ENCODE data around the gene MICA.
"Not testable (repeated sequence)": the region's sequence is repeated elsewhere in the genome, so short reads cannot be mapped to it uniquely, and the experiment has no call there.

MICA gene

DNA sequence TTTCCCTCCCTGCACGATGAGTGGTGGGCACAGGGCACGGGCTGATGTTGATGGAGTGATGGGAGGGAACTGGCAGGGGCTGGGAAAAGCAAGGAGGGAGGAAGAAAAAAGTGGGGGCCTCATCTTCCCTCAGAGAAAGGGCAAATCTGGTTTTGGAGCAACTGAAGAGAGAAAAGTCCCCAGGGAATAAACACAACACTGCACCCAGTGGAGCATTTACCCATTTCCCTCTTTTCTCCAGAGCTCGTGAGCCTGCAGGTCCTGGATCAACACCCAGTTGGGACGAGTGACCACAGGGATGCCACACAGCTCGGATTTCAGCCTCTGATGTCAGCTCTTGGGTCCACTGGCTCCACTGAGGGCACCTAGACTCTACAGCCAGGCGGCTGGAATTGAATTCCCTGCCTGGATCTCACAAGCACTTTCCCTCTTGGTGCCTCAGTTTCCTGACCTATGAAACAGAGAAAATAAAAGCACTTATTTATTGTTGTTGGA, 11.4 kb downstream of the MICA start:
- no peak for DNase-seq

DNA sequence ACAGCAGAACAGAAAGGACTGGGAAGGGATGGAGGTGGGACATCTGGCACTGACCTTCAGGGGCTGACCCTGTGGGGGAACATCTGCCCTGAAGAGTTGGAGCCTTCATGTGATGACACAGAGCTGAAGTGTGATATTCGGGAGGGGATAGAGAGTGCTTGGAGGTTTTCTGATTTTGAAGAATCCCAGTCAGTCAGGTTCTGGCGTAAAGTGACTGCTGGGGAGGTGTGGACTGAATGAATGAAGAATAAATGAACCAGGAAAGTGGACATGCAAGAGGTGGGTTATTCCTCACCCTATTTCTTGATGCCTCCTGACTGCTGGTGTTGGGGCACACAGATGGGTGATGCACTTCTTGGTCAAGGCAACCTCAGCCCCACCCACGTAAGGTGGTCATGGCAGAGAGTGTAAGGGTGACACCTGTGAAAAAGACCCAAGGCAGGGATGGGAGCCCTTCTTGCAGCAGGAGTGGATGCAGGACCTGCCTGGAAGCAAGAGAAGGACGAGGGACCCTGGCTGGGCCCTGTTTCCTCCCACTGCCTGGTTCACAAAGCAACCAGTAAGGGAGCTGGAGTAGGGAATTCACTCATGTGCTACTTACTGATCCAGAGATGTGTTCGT, 13.1 kb downstream of the MICA start:
- no peak for DNase-seq

GRCh38 chr6:31418251-31418650, 14.9 kb downstream of the MICA start:
- no peak for DNase-seq

GRCh38 chr6:31419842-31420241, 16.4 kb downstream of the MICA start:
- DNase-seq: no peak

DNA sequence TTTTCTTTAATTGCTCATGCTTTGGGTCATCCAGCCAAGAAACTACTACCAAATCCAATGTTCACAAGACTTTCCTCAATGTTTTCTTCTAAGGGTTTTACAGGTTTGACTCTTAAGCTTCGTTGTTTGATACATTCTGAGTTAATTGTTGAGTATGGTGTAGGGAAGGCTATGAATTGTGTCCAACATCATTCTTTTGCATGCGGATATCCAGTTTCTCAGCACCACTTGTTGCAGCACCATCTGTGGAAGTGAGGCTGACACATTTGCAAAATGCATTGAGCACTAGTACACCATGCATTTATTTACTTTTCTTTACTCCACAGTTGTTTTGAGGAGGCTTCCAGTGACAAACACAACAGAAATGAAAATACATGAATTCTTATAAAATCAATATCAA, 17.2 kb downstream of the MICA start:
- DNase-seq: no peak

GRCh38 chr6:31422587-31422986, 19.2 kb downstream of the MICA start:
- no peak for DNase-seq

GRCh38 chr6:31423550-31423949, 20.2 kb downstream of the MICA start:
- DNase-seq: no peak

DNA sequence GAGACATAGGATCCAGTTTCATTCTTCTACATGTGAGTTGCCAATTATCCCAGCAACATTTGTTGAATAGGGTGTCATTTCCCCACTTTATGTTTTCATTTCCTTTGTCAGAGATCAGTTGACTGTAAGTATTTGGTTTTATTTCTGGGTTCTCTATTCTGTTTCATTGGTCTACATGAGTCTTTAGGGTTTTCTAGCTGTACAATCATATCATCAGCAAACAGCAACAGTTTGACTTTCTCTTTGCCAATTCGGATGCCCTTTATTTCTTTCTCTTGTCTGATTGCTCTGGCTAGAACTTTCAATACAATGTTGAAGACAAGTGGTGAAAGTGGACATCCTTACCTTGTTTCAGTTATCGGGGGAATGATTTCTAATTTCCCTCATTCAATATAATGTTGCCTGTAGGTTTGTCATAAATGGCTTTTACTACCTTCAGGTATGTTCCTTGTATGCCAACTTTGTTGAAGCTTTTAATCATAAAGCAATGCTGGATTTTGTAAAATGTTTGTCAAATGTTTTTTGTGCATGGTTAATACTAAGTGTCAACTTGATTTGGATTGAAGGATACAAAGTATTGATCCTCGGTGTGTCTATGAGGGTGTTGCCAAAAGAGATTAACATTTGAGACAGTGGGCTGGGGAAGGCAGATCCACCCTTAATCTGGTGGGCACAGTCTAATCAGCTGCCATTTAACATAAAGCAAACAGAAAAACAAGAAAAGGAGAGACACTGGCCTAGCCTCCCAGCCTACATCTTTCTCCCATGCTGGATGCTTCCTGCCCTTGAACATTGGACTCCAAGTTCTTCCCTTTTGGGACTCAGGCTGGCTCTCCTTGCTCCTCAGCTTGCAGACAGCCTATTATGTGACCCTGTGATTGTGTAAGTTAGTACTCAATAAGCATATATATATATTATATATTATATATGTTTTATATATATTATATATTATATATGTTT, 23.3 kb downstream of the MICA start:
- no peak for DNase-seq

DNA sequence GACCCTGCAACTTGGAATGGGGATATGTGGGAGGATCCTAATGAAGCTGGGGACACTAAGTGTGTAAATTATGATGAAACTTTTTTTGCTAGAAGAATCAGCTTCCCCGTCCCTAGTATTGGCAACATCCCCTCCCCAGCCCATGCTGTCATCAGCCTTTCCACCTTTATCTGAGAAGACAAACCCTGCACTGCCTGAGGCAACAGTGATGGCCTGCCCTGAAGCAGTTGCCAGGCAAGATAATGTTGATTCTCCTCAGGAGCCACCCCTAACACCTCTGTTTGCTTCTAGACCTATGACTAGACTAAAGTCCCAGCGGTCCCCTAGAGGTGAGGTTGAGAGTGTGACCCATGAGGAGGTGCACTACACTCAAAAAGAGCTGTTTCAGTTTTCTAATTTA, 27.1 kb downstream of the MICA start:
- no peak for DNase-seq

DNA sequence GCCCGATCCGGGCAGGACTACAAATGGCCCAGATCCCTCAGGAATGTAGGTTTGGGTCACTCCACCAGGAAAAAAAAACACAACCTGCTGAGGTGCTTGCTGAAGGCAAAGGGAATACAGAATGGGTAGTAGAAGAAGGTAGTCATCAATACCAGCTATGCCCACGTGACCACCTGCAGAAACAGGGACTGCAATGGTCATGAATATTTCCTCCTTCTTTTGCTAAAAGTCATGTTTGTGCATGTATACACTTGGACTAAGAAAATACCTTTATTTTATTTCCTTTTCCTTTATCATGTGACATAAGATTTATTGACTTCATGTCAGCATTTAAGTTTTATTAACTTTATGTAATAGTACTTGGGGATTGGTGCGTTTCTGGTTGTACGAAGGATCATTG, 31.7 kb downstream of the MICA start:
- not testable (repeated sequence) for DNase-seq

DNA sequence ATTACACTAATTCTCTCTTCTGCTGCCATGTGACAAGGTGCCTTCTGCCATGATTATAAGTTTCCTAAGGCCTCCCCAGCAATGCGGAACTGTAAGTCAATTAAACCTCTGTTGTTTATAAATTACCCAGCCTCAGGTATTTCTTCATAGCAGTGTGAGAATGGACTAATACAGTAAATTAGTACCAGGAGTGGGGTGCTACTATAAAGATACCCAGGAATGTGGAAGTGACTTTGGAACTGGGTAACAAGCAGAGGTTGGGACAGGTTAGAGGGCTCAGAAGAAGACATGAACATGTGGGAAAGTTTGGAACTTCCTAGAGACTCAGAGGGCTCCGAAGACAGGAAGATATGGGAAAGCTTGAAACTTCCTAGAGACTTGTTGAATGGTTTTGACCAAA, 34.8 kb downstream of the MICA start:
- DNase-seq: no peak

DNA sequence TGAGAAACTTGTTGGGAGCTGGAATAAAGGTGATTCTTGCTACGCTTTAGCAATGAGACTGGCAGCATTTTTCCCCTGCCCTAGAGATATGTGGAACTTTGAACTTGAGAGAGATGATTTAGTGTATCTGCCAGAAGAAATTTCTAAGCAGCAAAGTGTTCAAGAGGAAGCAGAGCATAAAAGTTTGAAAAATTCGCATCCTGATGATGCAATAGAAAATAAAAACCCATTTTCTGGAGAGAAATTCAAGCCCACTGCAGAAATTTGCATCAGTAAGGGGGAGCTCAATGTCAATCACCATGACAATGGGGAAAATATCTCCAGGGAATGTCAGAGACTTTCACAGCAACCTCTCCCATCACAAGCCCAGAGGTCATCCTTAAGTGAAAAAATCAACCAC, 35.3 kb downstream of the MICA start:
- no peak for DNase-seq

DNA sequence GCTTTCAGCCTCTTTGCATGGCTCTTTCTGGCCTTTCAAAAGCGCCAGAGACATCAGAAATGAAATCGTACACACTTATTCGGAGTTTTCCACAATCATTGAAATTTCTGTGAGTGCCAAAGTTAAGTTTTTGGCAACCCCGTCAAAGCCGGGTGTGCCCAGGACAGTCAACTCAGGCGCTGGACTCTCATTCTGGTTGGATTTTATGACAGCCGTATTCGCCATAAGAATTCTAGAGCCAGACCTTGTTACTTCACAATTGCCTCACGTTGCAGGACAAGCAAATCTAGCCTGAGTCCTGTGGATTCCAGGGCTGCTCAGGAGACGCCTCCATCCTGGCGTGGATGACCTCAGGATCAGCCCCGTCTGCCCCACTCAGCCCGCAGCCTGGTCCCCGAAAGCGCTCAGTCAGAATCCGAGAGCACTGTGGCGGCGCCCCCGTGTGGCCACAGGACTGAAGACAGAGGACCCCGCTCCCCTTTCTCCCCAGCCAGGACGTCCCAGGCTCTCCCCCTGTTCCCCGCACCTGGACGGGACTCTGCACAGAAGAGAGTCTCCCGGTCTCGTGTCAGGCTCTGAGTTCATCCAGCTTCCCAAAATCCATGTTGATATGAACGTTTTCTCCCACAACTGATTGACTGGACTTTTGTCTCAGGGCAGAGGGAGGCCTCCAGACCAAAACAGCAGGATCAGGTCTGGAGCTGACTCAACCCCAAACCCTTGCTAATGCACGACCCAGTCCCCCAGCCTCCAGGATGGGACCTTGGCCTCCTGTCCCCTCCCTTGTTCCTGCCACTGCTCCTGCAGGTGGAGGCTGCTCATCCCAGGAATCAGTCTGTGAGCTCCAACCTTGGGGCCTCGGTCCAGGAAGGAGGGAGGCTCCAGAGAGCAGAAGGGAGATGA, 38.2 kb downstream of the MICA start:
- DNase-seq: peak; percentile 50

GRCh38 chr6:31446481-31446880, 43.1 kb downstream of the MICA start:
- DNase-seq: no peak

GRCh38 chr6:31446999-31447789, 43.8 kb downstream of the MICA start:
- not testable (repeated sequence) for DNase-seq

- no peak for DNase-seq
Observed at GRCh38 chr6:31450751-31451150, 47.4 kb downstream of the MICA start.

DNA sequence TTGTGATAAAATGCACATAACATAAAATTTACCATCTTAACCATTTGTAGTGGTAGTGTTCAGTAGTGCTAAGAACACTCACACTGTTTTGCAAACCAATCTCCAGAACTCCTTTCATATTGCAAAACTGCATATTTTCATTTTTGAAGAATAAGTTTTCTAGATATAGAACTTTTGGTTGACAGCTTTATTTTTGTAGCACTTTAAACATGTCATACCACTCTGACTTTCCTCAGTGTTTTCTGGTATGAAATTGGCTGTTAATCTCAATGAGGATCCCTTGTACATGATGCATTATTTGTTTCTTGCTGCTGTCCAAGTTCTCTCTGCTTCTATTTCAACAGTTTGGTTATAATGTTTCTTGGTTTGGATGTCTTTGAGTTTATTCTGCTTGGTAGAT, 49.5 kb downstream of the MICA start:
- no peak for DNase-seq

GRCh38 chr6:31453259-31453658, 49.9 kb downstream of the MICA start:
- no peak for DNase-seq

DNA sequence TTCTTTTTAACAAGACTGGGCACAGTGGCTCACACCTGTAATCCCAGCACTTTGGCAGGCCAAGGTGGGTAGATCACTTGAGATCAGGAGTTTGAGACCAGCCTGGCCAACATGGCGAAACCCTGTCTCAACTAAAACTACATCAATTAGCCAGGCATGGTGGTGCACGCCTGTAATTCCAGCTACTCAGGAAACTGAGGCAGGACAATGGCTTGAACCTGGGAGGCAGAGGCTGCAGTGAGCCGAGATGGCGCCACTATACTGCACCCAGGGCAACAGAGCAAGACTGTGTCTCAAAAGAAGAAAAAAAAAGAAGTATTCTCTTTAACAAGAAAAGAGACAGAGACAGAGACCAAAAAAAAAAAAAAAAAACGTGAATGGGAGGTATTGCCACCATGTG, 56.5 kb downstream of the MICA start:
- not testable (repeated sequence) for DNase-seq

- DNase-seq: no peak
Observed at GRCh38 chr6:31460361-31461025, 57.1 kb downstream of the MICA start.

Data from amniotic stem cell (primary cell).